A549 (cell line): ENCODE data around the gene TRIM69. TPM values are rescaled to one million over a fixed set of nuclear protein-coding genes. Genes with fewer than 3 reads are reported as not detected.

Experiments used
- ATAC-seq, 2 experiments: fragments of 200-7000 bp in 1 of 2; fragments of >200 bp in 1 of 2; cut with Nextera tagmentation in 1 of 2; cut with Tn5 transposase in 1 of 2; 3 replicates each; pipeline versions ENCODE4 v1.8.0 to v1.9.1; 2018 to 2020; ENCODE audit warnings: mild to moderate bottlenecking in 1 of 2, moderate library complexity in 1 of 2
- CTCF ChIA-PET: fragments of 300-600 bp; sonication (Branson Sonifier 250); formaldehyde crosslinking; extraction: SDS; loops from one replicate; lab custom pipeline; 2021; ENCODE audit warnings: antibody characterized with exemption, inconsistent platforms; lab: Yijun Ruan, JAX
- POLR2A ChIA-PET: fragments of 350-600 bp; formaldehyde crosslinking; extraction: SDS; loops from one replicate; lab custom pipeline; 2021; ENCODE audit warnings: antibody characterized with exemption, inconsistent platforms; lab: Yijun Ruan, JAX
- DNase-seq, 2 experiments: peaks; one replicate each; pipeline versions ENCODE4 v3.0.0 to v3.0.0-alpha.2; 2011 to 2016; ENCODE audit warnings: low read depth in 1 of 2, low spot score in 1 of 2
- FAIRE-seq: peaks from 2 replicates; lab custom pipeline; 2011; peaks lifted over from hg19 to GRCh38; lab: Jason Lieb, UNC
- H3K27ac ChIP-seq, 2 experiments: fragments of >200 bp; sonication (Bioruptor Twin); formaldehyde crosslinking; 3 replicates each; pipeline ENCODE4 v1.5.1; 2016 to 2017
- H3K4me1 ChIP-seq: fragments of >200 bp; sonication (Bioruptor Twin); formaldehyde crosslinking; 3 replicates; pipeline ENCODE4 v1.6.1; 2016
- H3K4me2 ChIP-seq: fragments of >200 bp; sonication (Bioruptor Twin); formaldehyde crosslinking; 3 replicates; pipeline ENCODE4 v1.6.1; 2016
- H3K4me3 ChIP-seq: fragments of >200 bp; sonication (Bioruptor Twin); formaldehyde crosslinking; 3 replicates; pipeline ENCODE4 v1.5.1; 2016
- H3K9me3 ChIP-seq: fragments of >200 bp; sonication (Bioruptor Twin); formaldehyde crosslinking; 3 replicates; pipeline ENCODE4 v1.6.1; 2016
- CBX8 ChIP-seq: fragments of 200-600 bp; sonication (generic); IDR thresholded peaks from 2 replicates; pipeline ENCODE4 v1.6.1; 2016
- CHD2 ChIP-seq: fragments of 150-350 bp; IDR thresholded peaks from 2 replicates; pipeline ENCODE4 v1.6.1; 2014; ENCODE audit warnings: low read length; ENCODE audit not compliant: partially characterized antibody
- EHF ChIP-seq: fragments of 250-450 bp; sonication (Bioruptor Pico); IDR thresholded peaks from 2 replicates; pipeline ENCODE4 v1.5.0; 2020; ENCODE audit warnings: mild to moderate bottlenecking
- EHMT2 ChIP-seq: fragments of 200-600 bp; sonication (generic); IDR thresholded peaks from 2 replicates; pipeline ENCODE4 v1.6.1; 2016; ENCODE audit warnings: antibody characterized with exemption, low read depth, mild to moderate bottlenecking, moderate library complexity
- EP300 ChIP-seq, 2 experiments: fragments of >200 bp; sonication (Bioruptor Twin); formaldehyde crosslinking; IDR thresholded peaks; 2 replicates in 1 of 2; 3 replicates in 1 of 2; pipeline ENCODE4 v1.6.1; 2016 to 2017
- ESRRA ChIP-seq: fragments of 150-350 bp; IDR thresholded peaks from 2 replicates; pipeline ENCODE4 v1.6.1; 2014; ENCODE audit warnings: mild to moderate bottlenecking, low read length, borderline replicate concordance
- FOSB ChIP-seq: fragments of 250-450 bp; sonication (Bioruptor Pico); IDR thresholded peaks from 2 replicates; pipeline ENCODE4 v1.5.0; 2020; ENCODE audit warnings: mild to moderate bottlenecking, moderate library complexity
- FOXS1 ChIP-seq: fragments of 250-450 bp; sonication (Bioruptor Pico); IDR thresholded peaks from 2 replicates; pipeline ENCODE4 v1.5.0; 2020; ENCODE audit warnings: mild to moderate bottlenecking, moderate library complexity
- GATA3 ChIP-seq: IDR thresholded peaks from 2 replicates; pipeline ENCODE4 v1.6.1; 2012; ENCODE audit warnings: borderline replicate concordance
- HOXA7 ChIP-seq: fragments of 250-450 bp; sonication (Bioruptor Pico); IDR thresholded peaks from 2 replicates; pipeline ENCODE4 v1.5.0; 2020; ENCODE audit warnings: mild to moderate bottlenecking, moderate library complexity
- HOXB13 ChIP-seq: fragments of 250-450 bp; sonication (Bioruptor Pico); IDR thresholded peaks from 2 replicates; pipeline ENCODE4 v1.5.0; 2020; ENCODE audit warnings: low read depth, mild to moderate bottlenecking, moderate library complexity
- KDM1A ChIP-seq: fragments of 200-600 bp; sonication (generic); IDR thresholded peaks from 2 replicates; pipeline ENCODE4 v1.6.1; 2016; ENCODE audit warnings: low read depth, mild to moderate bottlenecking
- KDM5A ChIP-seq: fragments of 200-600 bp; sonication (generic); IDR thresholded peaks from 2 replicates; pipeline ENCODE4 v1.6.1; 2016; ENCODE audit warnings: antibody characterized with exemption, mild to moderate bottlenecking
- MAZ ChIP-seq: fragments of 150-350 bp; IDR thresholded peaks from 2 replicates; pipeline ENCODE4 v1.6.1; 2014; ENCODE audit warnings: antibody characterized with exemption, low read depth, low read length, borderline replicate concordance
- MYC ChIP-seq: IDR thresholded peaks from 2 replicates; pipeline ENCODE4 v1.6.1; 2012; ENCODE audit warnings: mild to moderate bottlenecking, inconsistent platforms, low read length, improper control_type of control experiment, borderline replicate concordance
- NPAS2 ChIP-seq: fragments of 250-450 bp; sonication (Bioruptor Pico); IDR thresholded peaks from 2 replicates; pipeline ENCODE4 v1.8.0; 2022; ENCODE audit warnings: mild to moderate bottlenecking, moderate library complexity, borderline replicate concordance
- NR3C1 ChIP-seq: fragments of >200 bp; sonication (Bioruptor Twin); formaldehyde crosslinking; IDR thresholded peaks from 3 replicates; pipeline ENCODE4 v1.6.1; 2017
- PHF8 ChIP-seq: fragments of 200-600 bp; sonication (generic); IDR thresholded peaks from 2 replicates; pipeline ENCODE4 v1.6.1; 2016; ENCODE audit warnings: low read depth, mild to moderate bottlenecking, antibody characterized with exemption, moderate library complexity, borderline replicate concordance
- POLR2A ChIP-seq: IDR thresholded peaks from 2 replicates; pipeline ENCODE4 v1.6.1; 2012; ENCODE audit warnings: mild to moderate bottlenecking, low read length
- POLR2AphosphoS2 ChIP-seq: conservative IDR thresholded peaks from 2 replicates; pipeline ENCODE4 v1.6.1; 2012; ENCODE audit warnings: low read length, improper control_type of control experiment, inconsistent platforms
- RCOR1 ChIP-seq: fragments of 150-350 bp; IDR thresholded peaks from 2 replicates; pipeline ENCODE4 v1.6.1; 2014; ENCODE audit warnings: antibody characterized with exemption, low read length, low read depth
- RFX5 ChIP-seq: fragments of 450-650 bp; IDR thresholded peaks from 2 replicates; pipeline ENCODE4 v1.7.1; 2014; ENCODE audit warnings: antibody characterized with exemption, mild to moderate bottlenecking, moderate library complexity
- RNF2 ChIP-seq: fragments of 200-600 bp; sonication (generic); IDR thresholded peaks from 2 replicates; pipeline ENCODE4 v1.6.1; 2016; ENCODE audit warnings: low read depth, mild to moderate bottlenecking, antibody characterized with exemption, moderate library complexity, borderline replicate concordance
- ZC3H11A ChIP-seq: fragments of 450-650 bp; IDR thresholded peaks from 2 replicates; pipeline ENCODE4 v1.6.1; 2014; ENCODE audit warnings: antibody characterized with exemption, mild to moderate bottlenecking
- ZFP36 ChIP-seq: fragments of 450-650 bp; IDR thresholded peaks from 2 replicates; pipeline ENCODE4 v1.6.1; 2014; ENCODE audit warnings: borderline replicate concordance; ENCODE audit not compliant: partially characterized antibody
- WGBS: methylation state at CpG from one replicate; pipeline ENCODE4 v1.1.6; 2017; ENCODE audit errors: missing lambda C conversion rate; 5-methylcytosine and 5-hydroxymethylcytosine counted together
- polyA plus RNA-seq, 4 experiments: library from polyadenylated mRNA; depleted of rRNA in 3 of 4; stranded (reverse); fragments of >200 nt; fragmentation: RNase III in 1 of 4; extraction: RNeasy Plus Mini Kit Qiagen cat#74134 plus additional on column Dnase treatment in 1 of 4; gene quantifications; 2 replicates in 3 of 4; 3 replicates in 1 of 4; pipeline ENCODE4 v1.2.3, GENCODE V29; 2011 to 2017
- TF ChIP-seq, protein P1 (sequence below): fragments of 150-350 bp; IDR thresholded peaks from 2 replicates; pipeline ENCODE4 v1.6.1; 2014; ENCODE audit warnings: low read depth, mild to moderate bottlenecking, low read length
- TF ChIP-seq, protein P2 (sequence below): fragments of 200-600 bp; sonication (generic); IDR thresholded peaks from 2 replicates; pipeline ENCODE4 v1.6.1; 2016; ENCODE audit warnings: antibody characterized with exemption, mild to moderate bottlenecking, moderate library complexity
- TF ChIP-seq, protein P3 (sequence below): IDR thresholded peaks from 2 replicates; pipeline ENCODE4 v1.6.1; 2012
- TF ChIP-seq, protein P4 (sequence below): fragments of 250-450 bp; sonication (Bioruptor Pico); IDR thresholded peaks from 2 replicates; pipeline ENCODE4 v1.5.0; 2021; ENCODE audit warnings: mild to moderate bottlenecking, moderate library complexity, borderline replicate concordance
- TF ChIP-seq, protein P5 (sequence below): fragments of >200 bp; sonication (Bioruptor Twin); formaldehyde crosslinking; IDR thresholded peaks from 3 replicates; pipeline ENCODE4 v1.5.1; 2016
- TF ChIP-seq, protein P6 (sequence below): fragments of >200 bp; sonication (Bioruptor Twin); formaldehyde crosslinking; IDR thresholded peaks from 2 replicates; pipeline ENCODE4 v1.6.1; 2016

The TRIM69 gene
- polyA plus RNA-seq, 2 of the 4 experiments (the other 2 are of a cell fraction), result 9.0 to 10.4 TPM

DNA sequence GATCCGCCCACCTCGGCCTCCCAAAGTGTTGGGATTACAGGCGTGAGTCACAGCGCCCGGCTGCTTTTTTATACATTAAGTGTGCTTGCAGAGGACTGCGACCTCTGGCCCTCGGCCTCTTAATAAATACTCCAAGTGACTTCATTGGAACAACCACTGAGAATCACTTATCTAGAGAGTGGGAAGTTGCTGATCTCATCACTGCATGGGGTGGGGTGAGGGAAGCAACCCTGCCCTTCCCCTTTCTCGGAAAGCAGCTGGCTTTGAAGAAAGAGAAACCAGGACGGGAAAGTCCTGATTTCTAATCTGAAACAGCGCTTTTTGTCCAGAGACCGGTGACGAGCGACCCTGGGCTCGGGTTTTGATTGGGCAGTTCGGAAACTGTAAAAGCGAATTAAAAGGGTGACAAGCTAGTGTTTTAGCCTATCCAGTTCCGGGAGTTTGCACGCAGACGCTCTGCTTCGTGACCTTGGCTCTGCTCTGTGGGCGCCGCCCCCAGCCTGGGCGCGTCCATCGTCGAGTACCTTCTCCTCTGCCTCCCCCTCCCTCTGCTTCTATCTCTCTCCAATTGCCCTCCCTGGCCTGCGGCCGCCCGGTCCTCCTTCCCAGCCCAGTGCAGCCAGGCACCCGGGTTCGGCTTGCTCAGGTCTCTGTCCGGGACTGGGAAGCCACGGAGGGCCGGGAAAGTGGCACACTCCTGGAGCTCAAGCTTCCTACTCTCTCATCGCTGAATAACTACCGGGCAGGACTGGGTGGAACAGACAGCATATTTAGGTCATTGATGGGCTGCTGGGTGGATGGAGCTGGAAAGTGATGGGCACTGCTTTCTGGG lies 7.5 kb upstream of the TRIM69 start:
- H3K9me3 ChIP-seq, result no peaks in the 10 kb centered on the region
- peak; percentile 95 to 97 for ATAC-seq
- ChIA-PET POLR2A (interaction anchor here (1.0 to 3.7 kb wide), 4 partner anchors 8 to 66 kb away, joined by 3 to 81 read pairs (median 8); partner anchors contain the start of genes B2M, PATL2 and SPG11), CTCF (interaction anchor here (0.6 to 2.6 kb wide), 10 partner anchors 10 to 136 kb away, joined by 3 to 11 read pairs (median 3); partner anchors contain the start of gene SPG11)
- WGBS, result under 1% methylated on average over 21 of the region's 36 CpGs
- peaks cover 33% of the 10 kb centered on the region for H3K4me1 ChIP-seq
- H3K27ac ChIP-seq, result peak overlapping the region; percentile 83 to 93
- H3K4me2 ChIP-seq, result peak overlapping the region; percentile 78
- peak; percentile 73 to 95 for DNase-seq
- no peak for FAIRE-seq
- H3K4me3 ChIP-seq, result peak overlapping the region; percentile 58
- TF ChIP-seq MYC (no peak), POLR2A (peak; percentile 65), ZC3H11A (no peak), MAZ (no peak), CBX8 (no peak), POLR2AphosphoS2 (no peak), HOXB13 (CRISPR knock-in tag) (no peak), KDM5A (no peak), KDM1A (no peak), FOSB (CRISPR knock-in tag) (no peak), NR3C1 (no peak), FOXS1 (CRISPR knock-in tag) (no peak), HOXA7 (CRISPR knock-in tag) (no peak), NPAS2 (CRISPR knock-in tag) (no peak), ZFP36 (no peak), CHD2 (no peak), GATA3 (no peak; the same call in 1 of the 2 replicates), ESRRA (no peak), RCOR1 (no peak), EHMT2 (no peak), RFX5 (peak; percentile 99), RNF2 (no peak), PHF8 (no peak), EHF (CRISPR knock-in tag) (no peak), EP300 (IDR thresholded peaks at IDR 0.05) (no peak)
- TF ChIP-seq, protein P1, sequence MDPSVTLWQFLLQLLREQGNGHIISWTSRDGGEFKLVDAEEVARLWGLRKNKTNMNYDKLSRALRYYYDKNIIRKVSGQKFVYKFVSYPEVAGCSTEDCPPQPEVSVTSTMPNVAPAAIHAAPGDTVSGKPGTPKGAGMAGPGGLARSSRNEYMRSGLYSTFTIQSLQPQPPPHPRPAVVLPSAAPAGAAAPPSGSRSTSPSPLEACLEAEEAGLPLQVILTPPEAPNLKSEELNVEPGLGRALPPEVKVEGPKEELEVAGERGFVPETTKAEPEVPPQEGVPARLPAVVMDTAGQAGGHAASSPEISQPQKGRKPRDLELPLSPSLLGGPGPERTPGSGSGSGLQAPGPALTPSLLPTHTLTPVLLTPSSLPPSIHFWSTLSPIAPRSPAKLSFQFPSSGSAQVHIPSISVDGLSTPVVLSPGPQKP, result no peak
- TF ChIP-seq, protein P2, sequence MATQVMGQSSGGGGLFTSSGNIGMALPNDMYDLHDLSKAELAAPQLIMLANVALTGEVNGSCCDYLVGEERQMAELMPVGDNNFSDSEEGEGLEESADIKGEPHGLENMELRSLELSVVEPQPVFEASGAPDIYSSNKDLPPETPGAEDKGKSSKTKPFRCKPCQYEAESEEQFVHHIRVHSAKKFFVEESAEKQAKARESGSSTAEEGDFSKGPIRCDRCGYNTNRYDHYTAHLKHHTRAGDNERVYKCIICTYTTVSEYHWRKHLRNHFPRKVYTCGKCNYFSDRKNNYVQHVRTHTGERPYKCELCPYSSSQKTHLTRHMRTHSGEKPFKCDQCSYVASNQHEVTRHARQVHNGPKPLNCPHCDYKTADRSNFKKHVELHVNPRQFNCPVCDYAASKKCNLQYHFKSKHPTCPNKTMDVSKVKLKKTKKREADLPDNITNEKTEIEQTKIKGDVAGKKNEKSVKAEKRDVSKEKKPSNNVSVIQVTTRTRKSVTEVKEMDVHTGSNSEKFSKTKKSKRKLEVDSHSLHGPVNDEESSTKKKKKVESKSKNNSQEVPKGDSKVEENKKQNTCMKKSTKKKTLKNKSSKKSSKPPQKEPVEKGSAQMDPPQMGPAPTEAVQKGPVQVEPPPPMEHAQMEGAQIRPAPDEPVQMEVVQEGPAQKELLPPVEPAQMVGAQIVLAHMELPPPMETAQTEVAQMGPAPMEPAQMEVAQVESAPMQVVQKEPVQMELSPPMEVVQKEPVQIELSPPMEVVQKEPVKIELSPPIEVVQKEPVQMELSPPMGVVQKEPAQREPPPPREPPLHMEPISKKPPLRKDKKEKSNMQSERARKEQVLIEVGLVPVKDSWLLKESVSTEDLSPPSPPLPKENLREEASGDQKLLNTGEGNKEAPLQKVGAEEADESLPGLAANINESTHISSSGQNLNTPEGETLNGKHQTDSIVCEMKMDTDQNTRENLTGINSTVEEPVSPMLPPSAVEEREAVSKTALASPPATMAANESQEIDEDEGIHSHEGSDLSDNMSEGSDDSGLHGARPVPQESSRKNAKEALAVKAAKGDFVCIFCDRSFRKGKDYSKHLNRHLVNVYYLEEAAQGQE, result no peak
- TF ChIP-seq, protein P3, sequence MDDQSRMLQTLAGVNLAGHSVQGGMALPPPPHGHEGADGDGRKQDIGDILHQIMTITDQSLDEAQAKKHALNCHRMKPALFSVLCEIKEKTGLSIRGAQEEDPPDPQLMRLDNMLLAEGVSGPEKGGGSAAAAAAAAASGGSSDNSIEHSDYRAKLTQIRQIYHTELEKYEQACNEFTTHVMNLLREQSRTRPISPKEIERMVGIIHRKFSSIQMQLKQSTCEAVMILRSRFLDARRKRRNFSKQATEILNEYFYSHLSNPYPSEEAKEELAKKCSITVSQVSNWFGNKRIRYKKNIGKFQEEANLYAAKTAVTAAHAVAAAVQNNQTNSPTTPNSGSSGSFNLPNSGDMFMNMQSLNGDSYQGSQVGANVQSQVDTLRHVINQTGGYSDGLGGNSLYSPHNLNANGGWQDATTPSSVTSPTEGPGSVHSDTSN, result no peak
- TF ChIP-seq, protein P4, sequence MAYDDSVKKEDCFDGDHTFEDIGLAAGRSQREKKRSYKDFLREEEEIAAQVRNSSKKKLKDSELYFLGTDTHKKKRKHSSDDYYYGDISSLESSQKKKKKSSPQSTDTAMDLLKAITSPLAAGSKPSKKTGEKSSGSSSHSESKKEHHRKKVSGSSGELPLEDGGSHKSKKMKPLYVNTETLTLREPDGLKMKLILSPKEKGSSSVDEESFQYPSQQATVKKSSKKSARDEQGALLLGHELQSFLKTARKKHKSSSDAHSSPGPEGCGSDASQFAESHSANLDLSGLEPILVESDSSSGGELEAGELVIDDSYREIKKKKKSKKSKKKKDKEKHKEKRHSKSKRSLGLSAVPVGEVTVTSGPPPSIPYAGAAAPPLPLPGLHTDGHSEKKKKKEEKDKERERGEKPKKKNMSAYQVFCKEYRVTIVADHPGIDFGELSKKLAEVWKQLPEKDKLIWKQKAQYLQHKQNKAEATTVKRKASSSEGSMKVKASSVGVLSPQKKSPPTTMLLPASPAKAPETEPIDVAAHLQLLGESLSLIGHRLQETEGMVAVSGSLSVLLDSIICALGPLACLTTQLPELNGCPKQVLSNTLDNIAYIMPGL (CRISPR knock-in tag), result no peak
- TF ChIP-seq, protein P5, sequence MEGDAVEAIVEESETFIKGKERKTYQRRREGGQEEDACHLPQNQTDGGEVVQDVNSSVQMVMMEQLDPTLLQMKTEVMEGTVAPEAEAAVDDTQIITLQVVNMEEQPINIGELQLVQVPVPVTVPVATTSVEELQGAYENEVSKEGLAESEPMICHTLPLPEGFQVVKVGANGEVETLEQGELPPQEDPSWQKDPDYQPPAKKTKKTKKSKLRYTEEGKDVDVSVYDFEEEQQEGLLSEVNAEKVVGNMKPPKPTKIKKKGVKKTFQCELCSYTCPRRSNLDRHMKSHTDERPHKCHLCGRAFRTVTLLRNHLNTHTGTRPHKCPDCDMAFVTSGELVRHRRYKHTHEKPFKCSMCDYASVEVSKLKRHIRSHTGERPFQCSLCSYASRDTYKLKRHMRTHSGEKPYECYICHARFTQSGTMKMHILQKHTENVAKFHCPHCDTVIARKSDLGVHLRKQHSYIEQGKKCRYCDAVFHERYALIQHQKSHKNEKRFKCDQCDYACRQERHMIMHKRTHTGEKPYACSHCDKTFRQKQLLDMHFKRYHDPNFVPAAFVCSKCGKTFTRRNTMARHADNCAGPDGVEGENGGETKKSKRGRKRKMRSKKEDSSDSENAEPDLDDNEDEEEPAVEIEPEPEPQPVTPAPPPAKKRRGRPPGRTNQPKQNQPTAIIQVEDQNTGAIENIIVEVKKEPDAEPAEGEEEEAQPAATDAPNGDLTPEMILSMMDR, result no peak
- TF ChIP-seq, protein P6, sequence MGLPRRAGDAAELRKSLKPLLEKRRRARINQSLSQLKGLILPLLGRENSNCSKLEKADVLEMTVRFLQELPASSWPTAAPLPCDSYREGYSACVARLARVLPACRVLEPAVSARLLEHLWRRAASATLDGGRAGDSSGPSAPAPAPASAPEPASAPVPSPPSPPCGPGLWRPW, result no peak
